ENCODE measurements around the gene PRKCQ. TPM values are rescaled to one million over a fixed set of nuclear protein-coding genes. Genes with fewer than 3 reads are reported as not detected.

PRKCQ gene
- total and polyA plus RNA-seq, 4 donors: 0.13 to 3.3 (median 0.45) TPM

GRCh38 chr10:6430423-6430980 is 149.6 kb downstream of the PRKCQ start:
- Histone ChIP-seq H3K9me3 (ENCODE audit: control insufficient read depth in 4 of 4, low read length in 3 of 4) (no peaks in the 10 kb centered on the region), H3K27ac (ENCODE audit: low read depth in 1 of 2, low read length in 2 of 2) (no peak overlapping the region), H3K27me3 (ENCODE audit: control insufficient read depth in 4 of 4, insufficient read depth in 4 of 4, low read length in 3 of 4) (no peaks in the 10 kb centered on the region), H3K9ac (ENCODE audit: low read depth in 1 of 2, low read length in 2 of 2) (no peak overlapping the region), H3K36me3 (ENCODE audit: control insufficient read depth in 4 of 4, insufficient read depth in 3 of 4, low read depth in 1 of 4, low read length in 3 of 4) (no peaks in the 10 kb centered on the region), H3K4me3 (ENCODE audit: low read depth in 1 of 3, low read length in 3 of 3) (no peak overlapping the region), H3K4me1 (ENCODE audit: control insufficient read depth in 4 of 4, insufficient read depth in 4 of 4, low read length in 3 of 4) (no peaks in the 10 kb centered on the region)
- TF ChIP-seq YY1 (IDR thresholded peaks at IDR 0.05): no peak
- no peak for TF ChIP-seq RXRA (IDR thresholded peaks at IDR 0.05)
- no peak for TF ChIP-seq MAX (IDR thresholded peaks at IDR 0.05)
- TF ChIP-seq, protein P1, sequence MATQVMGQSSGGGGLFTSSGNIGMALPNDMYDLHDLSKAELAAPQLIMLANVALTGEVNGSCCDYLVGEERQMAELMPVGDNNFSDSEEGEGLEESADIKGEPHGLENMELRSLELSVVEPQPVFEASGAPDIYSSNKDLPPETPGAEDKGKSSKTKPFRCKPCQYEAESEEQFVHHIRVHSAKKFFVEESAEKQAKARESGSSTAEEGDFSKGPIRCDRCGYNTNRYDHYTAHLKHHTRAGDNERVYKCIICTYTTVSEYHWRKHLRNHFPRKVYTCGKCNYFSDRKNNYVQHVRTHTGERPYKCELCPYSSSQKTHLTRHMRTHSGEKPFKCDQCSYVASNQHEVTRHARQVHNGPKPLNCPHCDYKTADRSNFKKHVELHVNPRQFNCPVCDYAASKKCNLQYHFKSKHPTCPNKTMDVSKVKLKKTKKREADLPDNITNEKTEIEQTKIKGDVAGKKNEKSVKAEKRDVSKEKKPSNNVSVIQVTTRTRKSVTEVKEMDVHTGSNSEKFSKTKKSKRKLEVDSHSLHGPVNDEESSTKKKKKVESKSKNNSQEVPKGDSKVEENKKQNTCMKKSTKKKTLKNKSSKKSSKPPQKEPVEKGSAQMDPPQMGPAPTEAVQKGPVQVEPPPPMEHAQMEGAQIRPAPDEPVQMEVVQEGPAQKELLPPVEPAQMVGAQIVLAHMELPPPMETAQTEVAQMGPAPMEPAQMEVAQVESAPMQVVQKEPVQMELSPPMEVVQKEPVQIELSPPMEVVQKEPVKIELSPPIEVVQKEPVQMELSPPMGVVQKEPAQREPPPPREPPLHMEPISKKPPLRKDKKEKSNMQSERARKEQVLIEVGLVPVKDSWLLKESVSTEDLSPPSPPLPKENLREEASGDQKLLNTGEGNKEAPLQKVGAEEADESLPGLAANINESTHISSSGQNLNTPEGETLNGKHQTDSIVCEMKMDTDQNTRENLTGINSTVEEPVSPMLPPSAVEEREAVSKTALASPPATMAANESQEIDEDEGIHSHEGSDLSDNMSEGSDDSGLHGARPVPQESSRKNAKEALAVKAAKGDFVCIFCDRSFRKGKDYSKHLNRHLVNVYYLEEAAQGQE (IDR thresholded peaks at IDR 0.05): no peak
- TF ChIP-seq, protein P2, sequence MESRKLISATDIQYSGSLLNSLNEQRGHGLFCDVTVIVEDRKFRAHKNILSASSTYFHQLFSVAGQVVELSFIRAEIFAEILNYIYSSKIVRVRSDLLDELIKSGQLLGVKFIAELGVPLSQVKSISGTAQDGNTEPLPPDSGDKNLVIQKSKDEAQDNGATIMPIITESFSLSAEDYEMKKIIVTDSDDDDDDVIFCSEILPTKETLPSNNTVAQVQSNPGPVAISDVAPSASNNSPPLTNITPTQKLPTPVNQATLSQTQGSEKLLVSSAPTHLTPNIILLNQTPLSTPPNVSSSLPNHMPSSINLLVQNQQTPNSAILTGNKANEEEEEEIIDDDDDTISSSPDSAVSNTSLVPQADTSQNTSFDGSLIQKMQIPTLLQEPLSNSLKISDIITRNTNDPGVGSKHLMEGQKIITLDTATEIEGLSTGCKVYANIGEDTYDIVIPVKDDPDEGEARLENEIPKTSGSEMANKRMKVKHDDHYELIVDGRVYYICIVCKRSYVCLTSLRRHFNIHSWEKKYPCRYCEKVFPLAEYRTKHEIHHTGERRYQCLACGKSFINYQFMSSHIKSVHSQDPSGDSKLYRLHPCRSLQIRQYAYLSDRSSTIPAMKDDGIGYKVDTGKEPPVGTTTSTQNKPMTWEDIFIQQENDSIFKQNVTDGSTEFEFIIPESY (IDR thresholded peaks at IDR 0.05): no peak
- no peak for TF ChIP-seq EGR1 (IDR thresholded peaks at IDR 0.05; ENCODE audit: low read depth in 2 of 2)
- TF ChIP-seq CTCF (IDR thresholded peaks at IDR 0.05; ENCODE audit: low read depth, low read length, missing input control): no peak
- no peak for TF ChIP-seq RAD21 (IDR thresholded peaks at IDR 0.05)
- TF ChIP-seq GABPA (IDR thresholded peaks at IDR 0.05 in 1 of 2, conservative IDR thresholded peaks at IDR 0.05 in 1 of 2): no peak
- TF ChIP-seq TAF1 (conservative IDR thresholded peaks at IDR 0.05): no peak
- TF ChIP-seq HNF4A (conservative IDR thresholded peaks at IDR 0.05): no peak
- 93% methylated on average over 21 of the region's 21 CpGs for WGBS
- no peak for DNase-seq (ENCODE audit: low spot score)

GRCh38 chr10:6427357-6427959 is 152.6 kb downstream of the PRKCQ start:
- H3K9me3 ChIP-seq (ENCODE audit: control insufficient read depth in 4 of 4, low read length in 3 of 4): no peaks in the 10 kb centered on the region
- no peak overlapping the region for H3K4me3 ChIP-seq (ENCODE audit: low read depth in 1 of 3, low read length in 3 of 3)
- 92% methylated on average over 10 of the region's 10 CpGs for WGBS
- H3K4me1 ChIP-seq (ENCODE audit: control insufficient read depth in 4 of 4, insufficient read depth in 4 of 4, low read length in 3 of 4): no peaks in the 10 kb centered on the region
- no peak overlapping the region for H3K9ac ChIP-seq (ENCODE audit: low read depth in 1 of 2, low read length in 2 of 2)
- H3K36me3 ChIP-seq (ENCODE audit: control insufficient read depth in 4 of 4, insufficient read depth in 3 of 4, low read depth in 1 of 4, low read length in 3 of 4): no peaks in the 10 kb centered on the region
- TF ChIP-seq EGR1 (IDR thresholded peaks at IDR 0.05; ENCODE audit: low read depth in 2 of 2): no peak
- no peak for TF ChIP-seq ATF3 (IDR thresholded peaks at IDR 0.05)
- TF ChIP-seq RXRA (IDR thresholded peaks at IDR 0.05): no peak
- TF ChIP-seq, protein P2 (IDR thresholded peaks at IDR 0.05): no peak
- H3K27ac ChIP-seq (ENCODE audit: low read depth in 1 of 2, low read length in 2 of 2): no peak overlapping the region
- no peaks in the 10 kb centered on the region for H3K27me3 ChIP-seq (ENCODE audit: control insufficient read depth in 4 of 4, insufficient read depth in 4 of 4, low read length in 3 of 4)
- no peak for DNase-seq (ENCODE audit: low spot score)

All from liver (tissue), 9 donors.